Ishikawa (cell line): Measurements from ENCODE around the gene ULK4.

Experiments used
- CEBPB ChIP-seq: IDR thresholded peaks from 2 replicates; pipeline ENCODE4 v1.6.1; 2012
- EGR1 ChIP-seq: IDR thresholded peaks from 2 replicates; pipeline ENCODE4 v1.6.1; 2012
- EP300 ChIP-seq: IDR thresholded peaks from 2 replicates; pipeline ENCODE4 v1.6.1; 2012; ENCODE audit warnings: borderline replicate concordance
- FOXM1 ChIP-seq: IDR thresholded peaks from 2 replicates; pipeline ENCODE4 v1.6.1; 2012; ENCODE audit warnings: low read depth, borderline replicate concordance
- RAD21 ChIP-seq: IDR thresholded peaks from 2 replicates; pipeline ENCODE4 v1.6.1; 2012; ENCODE audit warnings: low read depth
- REST ChIP-seq: IDR thresholded peaks from 2 replicates; pipeline ENCODE4 v1.6.1; 2012; ENCODE audit warnings: low read depth, mild to moderate bottlenecking
- TAF1 ChIP-seq: IDR thresholded peaks from 2 replicates; pipeline ENCODE4 v1.6.1; 2012; ENCODE audit warnings: low read depth, mild to moderate bottlenecking
- YY1 ChIP-seq: IDR thresholded peaks from 2 replicates; pipeline ENCODE4 v1.6.1; 2012; ENCODE audit warnings: low read depth
- TF ChIP-seq, protein P1 (sequence below): IDR thresholded peaks from 2 replicates; pipeline ENCODE4 v1.6.1; 2012

- TF ChIP-seq EGR1: no peak
- no peak for TF ChIP-seq EP300
- no peak for TF ChIP-seq RAD21
- TF ChIP-seq REST: no peak
- TF ChIP-seq YY1: no peak
- no peak for TF ChIP-seq TAF1
- no peak for TF ChIP-seq CEBPB
- TF ChIP-seq FOXM1: no peak
- TF ChIP-seq, protein P1, sequence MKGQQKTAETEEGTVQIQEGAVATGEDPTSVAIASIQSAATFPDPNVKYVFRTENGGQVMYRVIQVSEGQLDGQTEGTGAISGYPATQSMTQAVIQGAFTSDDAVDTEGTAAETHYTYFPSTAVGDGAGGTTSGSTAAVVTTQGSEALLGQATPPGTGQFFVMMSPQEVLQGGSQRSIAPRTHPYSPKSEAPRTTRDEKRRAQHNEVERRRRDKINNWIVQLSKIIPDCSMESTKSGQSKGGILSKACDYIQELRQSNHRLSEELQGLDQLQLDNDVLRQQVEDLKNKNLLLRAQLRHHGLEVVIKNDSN: no peak
These were observed 309.4 kb downstream of the ULK4 start for GRCh38 chr3:41652506-41652905.
